Mucosa of rectum (tissue), 2 donors: ENCODE results near the gene IGSF6.
"Not testable (repeated sequence)": the region's sequence is repeated elsewhere in the genome, so short reads cannot be mapped to it uniquely, and the experiment has no call there.

Experiments
- H3K27ac ChIP-seq, 2 donors: one replicate each; pipeline ENCODE4 v1.7.0; 2013; ENCODE audit warnings: inconsistent platforms in 2 of 2, low read depth in 2 of 2, low read length in 2 of 2
- H3K27me3 ChIP-seq, 2 donors: one replicate each; pipeline ENCODE4 v1.7.0; 2013; ENCODE audit warnings: low read length in 2 of 2; ENCODE audit not compliant: control insufficient read depth in 2 of 2, insufficient read depth in 2 of 2
- H3K36me3 ChIP-seq, 2 donors: one replicate each; pipeline ENCODE4 v1.7.0; 2013; ENCODE audit warnings: low read length in 2 of 2; ENCODE audit not compliant: control insufficient read depth in 2 of 2, insufficient read depth in 2 of 2
- H3K4me1 ChIP-seq, 2 donors: one replicate each; pipeline ENCODE4 v1.7.0; 2013; ENCODE audit warnings: low read length in 2 of 2, mild to moderate bottlenecking in 1 of 2; ENCODE audit not compliant: control insufficient read depth in 2 of 2, insufficient read depth in 2 of 2
- H3K4me3 ChIP-seq, 2 donors: one replicate each; pipeline ENCODE4 v1.7.0; 2013; ENCODE audit warnings: low read length in 2 of 2
- H3K9ac ChIP-seq, 2 donors: one replicate each; pipeline ENCODE4 v1.7.0; 2013; ENCODE audit warnings: low read length in 2 of 2, low read depth in 1 of 2, mild to moderate bottlenecking in 1 of 2
- H3K9me3 ChIP-seq, 2 donors: one replicate each; pipeline ENCODE4 v1.7.0; 2013; ENCODE audit warnings: low read length in 2 of 2; ENCODE audit not compliant: control insufficient read depth in 2 of 2
- donor health status: healthy.
- donor health status: Normal muscosa, but diverticular disease.

The IGSF6 gene

DNA sequence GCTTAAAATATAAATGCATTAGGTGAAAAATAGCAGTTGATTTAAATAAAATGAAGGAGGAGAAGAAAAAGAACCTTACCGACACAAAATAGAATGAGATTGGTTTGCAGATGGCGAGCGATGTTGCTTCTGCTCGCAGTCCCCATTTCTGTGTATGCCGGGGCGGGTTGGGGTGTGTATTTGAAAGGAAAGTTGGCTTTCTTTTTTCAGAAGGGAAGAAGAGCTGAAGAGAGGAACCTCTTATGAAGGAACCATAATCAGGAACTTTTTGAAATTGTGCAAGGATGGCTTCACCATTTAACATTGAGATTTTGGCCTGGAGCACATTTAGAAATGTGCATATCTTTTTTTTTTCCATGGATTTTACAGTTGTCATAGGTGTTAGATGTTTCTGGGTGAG is at the start of gene IGSF6:
Gene IGSF6, minus strand, starts transcription at position 156 of the 400 bp plus-strand sequence. Its CDS starts 10 bp downstream, at position 146.
- Histone ChIP-seq H3K9me3 (no peaks in the 10 kb centered on the region), H3K9ac (no peak within 1 kb of the TSS), H3K36me3 (peaks cover 8 to 14% of the 10 kb centered on the region in 2 donors), H3K4me3 (no peak within 1 kb of the TSS), H3K27me3 (no peaks in the 10 kb centered on the region), H3K27ac (no peak within 1 kb of the TSS), H3K4me1 (peaks cover 0 to 6% of the 10 kb centered on the region in 2 donors)

- Histone ChIP-seq H3K9ac (no peak overlapping the region), H3K27me3 (peaks cover 0 to 2% of the 10 kb centered on the region in 2 donors), H3K4me3 (no peak overlapping the region), H3K36me3 (no peaks in the 10 kb centered on the region), H3K4me1 (no peaks in the 10 kb centered on the region), H3K27ac (no peak overlapping the region), H3K9me3 (no peaks in the 10 kb centered on the region)
Measured at GRCh38 chr16:21701271-21701670, 48.9 kb upstream of the IGSF6 start.

DNA sequence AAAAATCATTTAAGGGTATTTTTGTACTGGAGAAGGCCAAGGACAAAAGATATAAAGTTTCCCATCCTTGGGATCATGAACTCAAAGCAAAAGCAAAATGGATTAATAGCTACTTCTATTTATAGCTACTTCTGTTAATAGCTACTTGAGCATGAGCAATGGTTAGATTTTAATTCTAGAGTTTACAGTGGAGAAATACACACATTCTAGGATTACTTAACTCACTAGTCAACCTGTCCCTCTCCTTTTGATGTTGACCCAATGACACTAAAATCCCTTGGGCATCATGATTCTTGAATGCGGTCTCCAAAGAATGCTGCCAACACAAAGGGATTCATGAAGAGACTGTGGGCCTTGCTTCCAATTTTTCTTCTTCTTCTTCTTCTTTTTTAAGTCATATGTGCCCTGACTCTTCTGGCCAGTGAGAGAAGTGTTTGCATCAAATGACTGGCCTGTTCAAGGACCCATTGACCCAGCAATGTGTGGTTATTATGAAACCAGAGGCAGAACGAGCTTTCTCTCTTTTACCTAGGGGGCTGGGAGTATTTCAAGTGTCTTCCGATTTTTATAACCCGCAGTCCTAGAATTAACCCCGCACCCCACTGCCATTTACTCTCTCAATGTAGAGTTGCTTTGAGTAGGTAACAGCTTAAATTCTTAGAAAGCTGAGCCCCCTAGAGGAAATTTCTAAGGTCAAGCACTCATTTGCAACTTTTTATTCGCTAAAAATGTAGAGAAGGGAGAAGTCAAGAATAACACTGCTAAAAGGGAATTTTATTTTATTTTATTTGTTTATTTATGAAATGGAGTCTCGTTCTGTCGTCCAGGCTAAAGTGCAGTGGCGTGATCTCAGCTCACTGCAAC is 46.0 kb upstream of the IGSF6 start:
- no peak overlapping the region for H3K4me3 ChIP-seq
- no peak overlapping the region for H3K9ac ChIP-seq
- H3K36me3 ChIP-seq: no peaks in the 10 kb centered on the region
- H3K4me1 ChIP-seq: no peaks in the 10 kb centered on the region
- H3K27me3 ChIP-seq: no peaks in the 10 kb centered on the region
- no peaks in the 10 kb centered on the region for H3K9me3 ChIP-seq
- no peak overlapping the region for H3K27ac ChIP-seq

DNA sequence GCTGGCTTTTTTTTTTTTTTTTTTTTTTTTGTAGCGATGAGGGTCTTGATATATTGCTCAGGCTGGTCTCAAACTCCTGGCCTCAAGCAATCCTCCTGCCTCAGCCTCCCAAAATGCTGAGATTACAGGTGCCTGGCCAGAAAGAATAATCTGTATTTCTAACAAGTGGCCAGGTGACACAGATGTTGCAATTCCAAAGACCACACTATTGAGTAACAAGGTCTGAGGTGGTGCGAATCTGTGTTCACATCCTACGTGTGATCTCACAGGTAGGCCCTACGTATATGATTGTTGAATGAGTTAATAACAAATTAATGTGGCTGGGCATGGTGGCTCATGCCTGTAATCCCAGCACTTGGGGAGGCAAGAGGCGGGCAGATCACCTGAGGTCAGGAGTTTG is 44.6 kb upstream of the IGSF6 start:
- Histone ChIP-seq H3K27me3 (no peaks in the 10 kb centered on the region), H3K4me3 (no peak overlapping the region), H3K4me1 (no peaks in the 10 kb centered on the region), H3K36me3 (no peaks in the 10 kb centered on the region), H3K9me3 (no peaks in the 10 kb centered on the region), H3K9ac (no peak overlapping the region), H3K27ac (no peak overlapping the region)

DNA sequence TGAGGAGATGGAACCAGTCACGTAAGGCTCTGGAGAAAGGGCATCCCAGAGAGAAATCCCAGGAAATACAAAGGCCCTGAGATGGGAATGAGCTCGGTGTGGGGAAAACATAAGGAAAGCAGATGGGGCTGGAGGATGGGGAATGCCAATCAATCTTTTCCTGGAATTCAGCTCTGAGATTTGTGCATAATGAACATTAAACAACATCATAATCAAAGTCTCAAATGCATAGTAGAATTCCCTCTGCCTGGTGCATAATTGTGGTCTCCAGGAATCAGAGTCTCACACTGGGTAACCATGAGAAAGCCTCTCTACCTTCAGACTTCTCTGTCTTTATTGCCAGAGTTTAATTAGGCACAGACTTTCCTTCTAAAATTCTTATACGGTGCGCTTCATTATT is 42.2 kb upstream of the IGSF6 start:
- H3K27me3 ChIP-seq: no peaks in the 10 kb centered on the region
- H3K36me3 ChIP-seq: no peaks in the 10 kb centered on the region
- no peaks in the 10 kb centered on the region for H3K4me1 ChIP-seq
- H3K4me3 ChIP-seq: no peak overlapping the region
- no peak overlapping the region for H3K9ac ChIP-seq
- no peak overlapping the region for H3K27ac ChIP-seq
- H3K9me3 ChIP-seq: no peaks in the 10 kb centered on the region

DNA sequence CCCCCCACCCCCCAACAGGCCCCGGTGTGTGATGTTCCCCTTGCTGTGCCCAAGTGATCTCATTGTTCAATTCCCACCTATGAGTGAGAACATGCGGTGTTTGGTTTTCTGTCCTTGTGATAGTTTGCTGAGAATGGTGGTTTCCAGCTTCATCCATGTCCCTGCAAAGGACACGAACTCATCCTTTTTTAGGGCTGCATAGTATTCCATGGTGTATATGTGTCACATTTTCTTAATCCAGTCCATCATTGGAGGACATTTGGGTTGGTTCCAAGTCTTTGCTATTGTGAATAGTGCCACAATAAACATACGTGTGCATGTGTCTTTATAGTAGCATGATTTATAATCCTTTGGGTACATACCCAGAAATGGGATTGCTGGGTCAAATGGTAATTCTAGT is 38.6 kb upstream of the IGSF6 start:
- not testable (repeated sequence) for H3K27ac ChIP-seq, H3K4me1 ChIP-seq, H3K9ac ChIP-seq, H3K4me3 ChIP-seq, H3K9me3 ChIP-seq, H3K36me3 ChIP-seq, H3K27me3 ChIP-seq

DNA sequence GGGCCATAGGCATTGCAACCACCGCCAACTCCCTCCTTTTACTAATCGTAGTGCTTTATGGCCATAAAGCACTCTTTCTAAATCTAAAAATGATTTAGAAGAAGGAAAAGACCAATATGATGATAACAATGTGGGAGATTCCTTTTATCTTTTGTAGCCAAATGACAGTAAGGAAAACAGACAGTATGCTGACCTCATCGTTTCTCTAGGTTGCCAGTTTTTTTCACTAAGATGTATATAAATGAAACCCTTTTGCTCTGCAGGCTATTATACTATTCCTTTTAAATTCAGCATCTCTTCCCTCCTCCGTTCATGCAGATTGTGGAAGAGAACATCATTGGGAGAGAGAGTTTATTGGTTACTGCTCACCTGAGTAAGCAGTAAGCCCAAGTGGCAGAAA is 36.7 kb upstream of the IGSF6 start:
- Histone ChIP-seq H3K27me3 (no peaks in the 10 kb centered on the region), H3K4me1 (no peaks in the 10 kb centered on the region), H3K4me3 (no peak overlapping the region), H3K9ac (no peak overlapping the region), H3K27ac (no peak overlapping the region), H3K36me3 (no peaks in the 10 kb centered on the region), H3K9me3 (no peaks in the 10 kb centered on the region)

GRCh38 chr16:21685034-21685455 is 32.6 kb upstream of the IGSF6 start:
- H3K4me1 ChIP-seq: no peaks in the 10 kb centered on the region
- H3K9ac ChIP-seq: no peak overlapping the region
- no peaks in the 10 kb centered on the region for H3K27me3 ChIP-seq
- H3K36me3 ChIP-seq: no peaks in the 10 kb centered on the region
- no peak overlapping the region for H3K27ac ChIP-seq
- no peak overlapping the region for H3K4me3 ChIP-seq
- H3K9me3 ChIP-seq: no peaks in the 10 kb centered on the region

- no peak overlapping the region for H3K27ac ChIP-seq
- no peak overlapping the region for H3K4me3 ChIP-seq
- H3K9me3 ChIP-seq: no peaks in the 10 kb centered on the region
- H3K9ac ChIP-seq: no peak overlapping the region
- no peaks in the 10 kb centered on the region for H3K27me3 ChIP-seq
- no peaks in the 10 kb centered on the region for H3K36me3 ChIP-seq
- no peaks in the 10 kb centered on the region for H3K4me1 ChIP-seq
Measured at GRCh38 chr16:21684199-21684598, 31.8 kb upstream of the IGSF6 start.

DNA sequence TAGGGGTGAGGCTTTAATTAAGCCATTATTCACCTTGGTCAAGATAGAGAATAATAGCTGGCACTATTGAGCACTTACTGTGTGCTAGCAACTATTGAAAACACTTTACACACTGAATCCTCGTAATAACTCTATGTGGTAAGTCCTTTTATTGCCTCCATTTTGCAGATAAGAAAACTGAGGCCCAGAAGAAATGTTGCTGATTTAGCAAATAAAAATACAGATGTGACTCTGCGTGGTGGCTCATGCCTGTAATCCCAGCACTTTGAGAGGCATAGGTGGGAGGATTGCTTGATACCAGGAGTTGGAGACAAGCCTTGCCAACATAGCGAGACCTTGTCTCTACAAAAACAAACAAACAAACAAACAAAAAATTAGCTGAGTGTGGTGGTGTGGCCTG is 30.8 kb upstream of the IGSF6 start:
- no peak overlapping the region for H3K4me3 ChIP-seq
- no peaks in the 10 kb centered on the region for H3K36me3 ChIP-seq
- no peak overlapping the region for H3K9ac ChIP-seq
- H3K27me3 ChIP-seq: peaks cover 0 to 2% of the 10 kb centered on the region in 2 donors
- no peak overlapping the region for H3K27ac ChIP-seq
- H3K4me1 ChIP-seq: no peaks in the 10 kb centered on the region
- no peaks in the 10 kb centered on the region for H3K9me3 ChIP-seq
